Activated CD4-positive, alpha-beta memory T cell treated with anti-CD3 and anti-CD28 coated beads for 36 hours (primary cell): ENCODE data around the gene ANKMY1. TPM values are rescaled to one million over a fixed set of nuclear protein-coding genes. Genes with fewer than 3 reads are reported as not detected.

Source experiments
- CTCF ChIA-PET: fragments of 350-600 bp; sonication (Branson Sonifier 250); formaldehyde crosslinking; loops from one replicate; lab custom pipeline; 2021; ENCODE audit warnings: antibody characterized with exemption, inconsistent platforms; lab: Charles Lee
- POLR2A ChIA-PET: fragments of 350-600 bp; sonication (Branson Sonifier 250); formaldehyde crosslinking; loops from one replicate; lab custom pipeline; 2021; ENCODE audit warnings: antibody characterized with exemption; lab: Charles Lee
- DNase-seq: peaks from one replicate; pipeline ENCODE4 v3.0.0-alpha.2; 2020
- H3K27ac Mint-ChIP-seq: one replicate; pipeline ENCODE4 v1.8.0; 2021; ENCODE audit warnings: mixed read lengths
- H3K27me3 Mint-ChIP-seq: one replicate; pipeline ENCODE4 v1.8.0; 2021; ENCODE audit warnings: mixed read lengths
- H3K36me3 Mint-ChIP-seq: one replicate; pipeline ENCODE4 v1.8.0; 2021; ENCODE audit warnings: mixed read lengths
- H3K4me1 Mint-ChIP-seq: one replicate; pipeline ENCODE4 v1.8.0; 2021; ENCODE audit warnings: low read depth, mixed read lengths
- H3K4me3 Mint-ChIP-seq: one replicate; pipeline ENCODE4 v1.8.0; 2021; ENCODE audit warnings: mild to moderate bottlenecking, mixed read lengths
- H3K9me3 Mint-ChIP-seq: one replicate; pipeline ENCODE4 v1.8.0; 2021; ENCODE audit warnings: mixed read lengths
- intact Hi-C: fragments of 100-400 bp; cut with micrococcal nuclease; formaldehyde crosslinking; loops from one replicate; pipeline ENCODE4 v1.15.1; 2023
- microRNA-seq: library from miRNA; unstranded; fragments of <30 nt; microRNA quantifications from one replicate; pipeline ENCODE4 v1.2.0, GENCODE V29; 2022; ENCODE audit warnings: borderline number of aligned reads, borderline microRNAs expressed, borderline replicate concordance
- total RNA-seq, 2 experiments: library from RNA; stranded (reverse); gene quantifications; one replicate each; pipeline ENCODE4 v1.2.3, GENCODE V29; 2021

The ANKMY1 gene
- total RNA-seq, 2 experiments from 2014 or later, result 18.4 to 19.1 TPM

DNA sequence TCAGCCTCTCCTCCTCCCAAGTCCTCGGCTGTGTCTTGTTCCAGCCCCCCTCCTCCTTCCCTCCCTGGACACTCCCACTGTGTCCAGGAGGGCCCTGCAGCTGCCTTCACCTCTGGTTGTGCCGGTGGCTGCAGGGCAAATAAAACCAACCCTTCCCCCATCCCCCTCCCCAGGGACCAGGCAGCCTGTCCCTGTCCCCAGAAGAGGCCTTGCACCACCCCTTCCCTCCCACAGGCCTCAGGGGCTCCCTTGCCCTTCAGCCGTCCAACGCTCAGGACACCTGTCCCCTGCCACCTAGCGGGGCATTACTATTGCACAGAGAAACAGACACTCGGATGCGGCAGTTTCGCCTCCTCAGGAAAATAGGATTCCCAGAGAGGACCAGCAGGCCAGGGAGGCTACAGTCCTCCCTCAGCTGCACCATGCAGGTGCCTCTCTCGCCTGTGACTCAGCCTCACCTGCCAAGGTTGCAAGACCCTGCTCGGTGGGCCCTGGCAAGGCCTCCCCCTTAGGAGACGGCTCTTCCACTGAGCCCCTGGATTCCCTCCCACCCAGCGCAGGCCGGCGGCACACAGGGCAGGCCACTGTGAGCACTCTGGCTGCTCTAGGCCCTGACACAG lies 127.8 kb downstream of the ANKMY1 start:
- Mint-ChIP-seq H3K27ac (no peak overlapping the region), H3K36me3 (no peaks in the 10 kb centered on the region), H3K4me3 (no peak overlapping the region), H3K4me1 (peaks cover 30% of the 10 kb centered on the region), H3K9me3 (peaks cover 11% of the 10 kb centered on the region), H3K27me3 (peaks cover 27% of the 10 kb centered on the region)
- DNase-seq, result no peak
- intact Hi-C loops, result no loop called here
- ChIA-PET POLR2A (no interaction called here), CTCF (interaction anchor here (0.6 kb wide), 2 partner anchors 160 to 278 kb away, joined by 3 read pairs; no protein-coding TSS in a partner anchor)

Small RNAs within 50 kb of the gene (microRNA-seq; reads per million reads assigned to microRNA genes)
- 124 reads per million, percentile 67 among the genes with 10 or more reads in this experiment for gene MIR149

Other genes starting within 250 kb of the ANKMY1 start
- gene GPC1, start 122.3 kb downstream of the ANKMY1 start, total RNA-seq, result 1 to 10 TPM; 4.7 to 4.9 TPM
- 1 to 10 TPM; 4.1 to 4.2 TPM for gene DUSP28, start 2.4 kb upstream of the ANKMY1 start, total RNA-seq
- gene RNPEPL1, start 10.5 kb upstream of the ANKMY1 start, total RNA-seq, result 10 to 100 TPM; 55.2 to 56.0 TPM
- gene CAPN10, start 28.7 kb upstream of the ANKMY1 start, total RNA-seq, result 10 to 100 TPM; 32.6 to 33.9 TPM
- 1 to 10 TPM; 3.4 to 4.7 TPM for gene GPR35, start 67.5 kb upstream of the ANKMY1 start, total RNA-seq
- not detected for gene AQP12B, start 124.9 kb upstream of the ANKMY1 start, total RNA-seq
- gene AQP12A, start 133.9 kb upstream of the ANKMY1 start, total RNA-seq, result not detected